HepG2 (cell line): ENCODE data around the gene LRIG1. TPM values are rescaled to one million over a fixed set of nuclear protein-coding genes. Genes with fewer than 3 reads are reported as not detected.

ENCODE experiments used
- AHDC1 ChIP-seq: sonication (generic); formaldehyde crosslinking; IDR thresholded peaks from 2 replicates; pipeline ENCODE4 v1.5.1; 2020; ENCODE audit warnings: mild to moderate bottlenecking, missing genetic modification reagents, borderline replicate concordance
- CCAR2 ChIP-seq: fragments of 200-400 bp; formaldehyde crosslinking; optimal IDR thresholded peaks from 2 replicates; pipeline ENCODE3; 2018; ENCODE audit warnings: low read depth, mild to moderate bottlenecking, low read length, moderate library complexity
- CCDC6 ChIP-seq: sonication (generic); formaldehyde crosslinking; IDR thresholded peaks from 2 replicates; pipeline ENCODE4 v1.8.1; 2022; ENCODE audit warnings: mild to moderate bottlenecking, missing genetic modification reagents, moderate library complexity
- ETV6 ChIP-seq: sonication (generic); formaldehyde crosslinking; conservative IDR thresholded peaks from 2 replicates; pipeline ENCODE4 v1.4.0; 2020; ENCODE audit warnings: missing genetic modification reagents
- FOXC1 ChIP-seq: sonication (generic); formaldehyde crosslinking; IDR thresholded peaks from 2 replicates; pipeline ENCODE4 v1.8.0; 2022; ENCODE audit warnings: mild to moderate bottlenecking, missing genetic modification reagents, borderline replicate concordance
- GABPB1 ChIP-seq: IDR thresholded peaks from 2 replicates; pipeline ENCODE4 v1.6.1; 2016; ENCODE audit warnings: mild to moderate bottlenecking, missing genetic modification reagents, moderate library complexity, missing compliant biosample characterization
- GATAD2A ChIP-seq: IDR thresholded peaks from 2 replicates; pipeline ENCODE4 v1.6.1; 2016
- GZF1 ChIP-seq: sonication (generic); formaldehyde crosslinking; IDR thresholded peaks from 2 replicates; pipeline ENCODE4 v1.5.1; 2020; ENCODE audit warnings: mild to moderate bottlenecking, missing genetic modification reagents
- RBAK ChIP-seq: sonication (generic); formaldehyde crosslinking; IDR thresholded peaks from 2 replicates; pipeline ENCODE4 v1.5.1; 2020; ENCODE audit warnings: mild to moderate bottlenecking, missing genetic modification reagents
- SRSF4 ChIP-seq: fragments of 200-400 bp; formaldehyde crosslinking; IDR thresholded peaks from one replicate; pipeline ENCODE4 v1.6.1; 2018; ENCODE audit warnings: mild to moderate bottlenecking, low read depth, low read length, moderate library complexity; ENCODE audit not compliant: poor library complexity, severe bottlenecking
- THAP11 ChIP-seq: IDR thresholded peaks from 2 replicates; pipeline ENCODE4 v1.6.1; 2016; ENCODE audit warnings: missing biosample characterization, missing genetic modification reagents
- ZBTB2 ChIP-seq: sonication (generic); formaldehyde crosslinking; IDR thresholded peaks from 2 replicates; pipeline ENCODE4 v1.8.0; 2022; ENCODE audit warnings: low read depth, missing genetic modification reagents
- ZHX2 ChIP-seq, 2 experiments: sonication (generic) in 1 of 2; formaldehyde crosslinking in 1 of 2; IDR thresholded peaks; 2 replicates each; pipeline versions ENCODE4 v1.6.1 to v1.9.0; 2014 to 2022; ENCODE audit warnings: antibody characterized with exemption in 1 of 2, borderline replicate concordance in 1 of 2, inconsistent platforms in 1 of 2, low read depth in 1 of 2, missing genetic modification reagents in 1 of 2
- ZNF24 ChIP-seq: fragments of 450-650 bp; IDR thresholded peaks from 2 replicates; pipeline ENCODE4 v1.6.1; 2017; ENCODE audit warnings: antibody characterized with exemption, mild to moderate bottlenecking
- ZNF557 ChIP-seq: sonication (generic); formaldehyde crosslinking; IDR thresholded peaks from 2 replicates; pipeline ENCODE4 v1.4.0; 2020; ENCODE audit warnings: missing genetic modification reagents
- polyA plus RNA-seq, 8 experiments: library from polyadenylated mRNA; depleted of rRNA in 3 of 8; stranded (reverse) in 7 of 8; unstranded in 1 of 8; fragments of >200 nt; fragmentation: Illumina TruSeq in 4 of 8; extraction: Trizol in 4 of 8; gene quantifications; 2 replicates each; pipeline versions ENCODE4 v1.2.1 to v1.2.3, GENCODE V29; 2011 to 2016; ENCODE audit warnings: low read depth in 4 of 8, missing spikeins in 1 of 8, mixed read lengths in 1 of 8; ENCODE audit not compliant: insufficient read depth in 1 of 8
- total RNA-seq, 5 experiments: library from RNA; depleted of rRNA; stranded (reverse); fragments of >200 nt; fragmentation: Illumina TruSeq; extraction: Trizol; gene quantifications; 2 replicates each; pipeline ENCODE4 v1.2.3, GENCODE V29; 2016; ENCODE audit warnings: low read depth in 1 of 5

Gene LRIG1
- total and polyA plus RNA-seq, 2 of the 13 experiments (the other 11 are each of a cell fraction or from before 2014, with no cell fraction given), result 17.8 to 24.8 TPM

GRCh38 chr3:66500576-66501482 is at the start of gene LRIG1 (continued):
- no peak; the same call in 1 of the 2 replicates for TF ChIP-seq ZBTB2
- TF ChIP-seq ZNF557 (CRISPR knock-in tag), result no peak
- TF ChIP-seq ZNF24, result no peak
- TF ChIP-seq AHDC1 (CRISPR knock-in tag), result peak; percentile 46; the same call in 1 of the 2 replicates
- no peak for TF ChIP-seq GZF1 (CRISPR knock-in tag)
- no peak; the same call in 1 of the 2 replicates for TF ChIP-seq ETV6 (CRISPR knock-in tag)
- TF ChIP-seq RBAK (CRISPR knock-in tag), result no peak
- TF ChIP-seq GATAD2A, result peak; percentile 52
- no peak for TF ChIP-seq SRSF4
- peak; percentile 68 for TF ChIP-seq GABPB1 (CRISPR knock-in tag)
- peak; percentile 56 for TF ChIP-seq THAP11 (CRISPR knock-in tag)
- no peak; the same call in 1 of the 2 replicates for TF ChIP-seq CCDC6
- TF ChIP-seq ZHX2 (IDR thresholded peaks at IDR 0.05; ENCODE audit: low read depth), result 0 out of 2 replicates have a peak, but pooled peaks have one; percentile 17
- no peak for TF ChIP-seq ZHX2 (CRISPR knock-in tag; IDR thresholded peaks at IDR 0.05; ENCODE audit: borderline replicate concordance)
- TF ChIP-seq CCAR2, result no peak
- TF ChIP-seq FOXC1, result no peak
